GM19438 (cell line): Measurements from ENCODE around the gene PMF1.
"Not testable (repeated sequence)": the region's sequence is repeated elsewhere in the genome, so short reads cannot be mapped to it uniquely, and the experiment has no call there.

Experiments
- ATAC-seq: cut with Tn5 transposase; IDR thresholded peaks from one replicate; pipeline ENCODE4 v1.9.1; 2021; ENCODE audit warnings: low read depth; ENCODE audit not compliant: unreplicated experiment

The PMF1 gene

GRCh38 chr1:156212833-156213643, at the start of gene PMF1:
PMF1 (plus strand) TSS chr1:156213007; CDS start chr1:156213016, 9 bp downstream.
- peak; percentile 93 for ATAC-seq

GRCh38 chr1:156163712-156164111, 49.1 kb upstream of the PMF1 start:
- ATAC-seq, result no peak

DNA sequence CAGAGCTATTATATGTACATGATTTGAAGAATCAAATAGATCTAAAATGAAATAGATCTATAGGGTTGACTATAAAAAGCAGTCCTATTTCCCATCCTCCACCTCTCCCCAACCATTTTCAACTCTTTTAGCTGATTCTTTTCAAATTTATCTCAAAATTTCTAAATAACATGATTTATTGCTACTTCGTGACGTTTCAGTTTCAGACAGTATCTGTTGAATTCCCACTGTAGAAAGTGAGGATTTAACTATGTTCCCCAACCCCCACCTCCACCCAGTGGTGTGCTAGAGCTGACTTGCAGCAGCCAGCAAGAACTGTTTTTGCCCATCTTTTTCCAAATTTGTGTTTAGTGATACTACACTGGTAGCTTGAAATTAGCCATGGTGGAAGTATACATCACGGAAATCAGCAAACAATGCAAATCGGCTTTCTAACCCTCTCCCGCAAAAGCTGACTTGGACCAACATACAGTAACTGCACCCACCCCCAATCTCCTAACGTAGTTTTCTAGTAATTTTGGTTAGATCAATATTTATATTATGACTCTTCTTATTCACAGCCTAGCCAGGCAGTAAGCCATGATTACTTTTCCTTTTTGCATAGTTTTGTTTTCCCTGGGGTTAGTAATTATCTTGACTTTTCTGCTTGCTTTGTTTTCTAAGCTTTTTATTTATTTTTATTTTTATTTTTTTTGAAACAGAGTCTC, 48.5 kb upstream of the PMF1 start:
- no peak for ATAC-seq

DNA sequence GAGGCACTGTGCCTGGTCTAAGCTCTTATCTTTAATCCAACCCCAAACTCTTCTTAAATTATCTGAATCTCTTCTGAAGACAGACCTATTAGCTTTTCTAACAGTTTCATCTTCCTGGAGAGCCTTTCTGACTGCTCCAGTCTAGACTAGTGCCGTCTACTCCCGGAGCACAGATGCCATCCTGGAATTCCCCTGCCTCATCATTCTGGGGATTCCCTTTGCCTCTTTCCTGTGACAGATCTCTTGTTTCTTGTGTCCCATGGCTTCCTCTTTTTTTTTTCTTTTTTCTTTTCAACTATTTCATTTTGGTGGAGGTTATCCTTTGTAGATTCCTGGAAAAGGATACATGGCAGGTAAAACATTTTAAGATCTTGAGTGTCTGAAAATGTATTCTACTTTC, 47.7 kb upstream of the PMF1 start:
- ATAC-seq, result no peak

- ATAC-seq, result no peak
Measured at GRCh38 chr1:156167536-156167935, 45.3 kb upstream of the PMF1 start.

DNA sequence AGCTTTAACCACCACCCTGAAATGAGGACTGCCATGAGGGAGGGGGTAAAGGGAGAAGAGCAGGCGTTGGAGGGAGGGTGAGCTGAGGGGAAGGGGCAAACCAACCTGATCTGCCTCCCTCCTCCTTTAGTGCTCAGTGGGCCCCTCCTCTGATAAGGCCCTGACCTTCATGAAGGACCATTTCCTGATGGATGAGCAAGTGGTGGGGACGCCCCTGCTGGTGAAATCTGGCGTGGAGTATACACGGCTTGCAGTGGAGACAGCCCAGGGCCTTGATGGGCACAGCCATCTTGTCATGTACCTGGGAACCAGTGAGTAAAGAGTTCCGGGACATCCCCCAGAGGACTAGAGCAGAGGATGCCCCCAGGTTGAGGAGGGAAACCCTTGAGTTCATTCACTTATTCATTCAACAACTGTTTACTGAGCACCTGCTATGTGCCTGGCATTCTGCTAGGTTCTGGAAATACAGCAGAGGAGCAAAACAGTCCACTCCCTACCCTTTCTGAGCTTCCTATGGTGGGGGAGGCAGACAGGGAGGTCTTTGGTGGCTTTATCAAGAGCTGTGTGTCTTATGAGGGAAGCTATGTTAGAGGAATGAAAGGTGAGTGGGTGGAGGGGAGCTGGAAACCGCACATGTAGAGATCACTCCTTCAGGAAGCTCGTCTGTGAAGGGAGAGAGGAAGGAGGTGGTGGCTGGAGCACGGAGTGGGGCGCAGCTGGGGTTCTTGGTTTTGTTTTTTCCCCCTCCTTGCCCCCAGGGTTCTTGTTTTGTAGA, 39.9 kb upstream of the PMF1 start:
- ATAC-seq, result no peak

DNA sequence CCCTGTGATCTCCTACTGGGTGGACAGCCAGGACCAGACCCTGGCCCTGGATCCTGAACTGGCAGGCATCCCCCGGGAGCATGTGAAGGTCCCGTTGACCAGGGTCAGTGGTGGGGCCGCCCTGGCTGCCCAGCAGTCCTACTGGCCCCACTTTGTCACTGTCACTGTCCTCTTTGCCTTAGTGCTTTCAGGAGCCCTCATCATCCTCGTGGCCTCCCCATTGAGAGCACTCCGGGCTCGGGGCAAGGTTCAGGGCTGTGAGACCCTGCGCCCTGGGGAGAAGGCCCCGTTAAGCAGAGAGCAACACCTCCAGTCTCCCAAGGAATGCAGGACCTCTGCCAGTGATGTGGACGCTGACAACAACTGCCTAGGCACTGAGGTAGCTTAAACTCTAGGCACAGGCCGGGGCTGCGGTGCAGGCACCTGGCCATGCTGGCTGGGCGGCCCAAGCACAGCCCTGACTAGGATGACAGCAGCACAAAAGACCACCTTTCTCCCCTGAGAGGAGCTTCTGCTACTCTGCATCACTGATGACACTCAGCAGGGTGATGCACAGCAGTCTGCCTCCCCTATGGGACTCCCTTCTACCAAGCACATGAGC, 36.1 kb upstream of the PMF1 start:
- no peak for ATAC-seq

DNA sequence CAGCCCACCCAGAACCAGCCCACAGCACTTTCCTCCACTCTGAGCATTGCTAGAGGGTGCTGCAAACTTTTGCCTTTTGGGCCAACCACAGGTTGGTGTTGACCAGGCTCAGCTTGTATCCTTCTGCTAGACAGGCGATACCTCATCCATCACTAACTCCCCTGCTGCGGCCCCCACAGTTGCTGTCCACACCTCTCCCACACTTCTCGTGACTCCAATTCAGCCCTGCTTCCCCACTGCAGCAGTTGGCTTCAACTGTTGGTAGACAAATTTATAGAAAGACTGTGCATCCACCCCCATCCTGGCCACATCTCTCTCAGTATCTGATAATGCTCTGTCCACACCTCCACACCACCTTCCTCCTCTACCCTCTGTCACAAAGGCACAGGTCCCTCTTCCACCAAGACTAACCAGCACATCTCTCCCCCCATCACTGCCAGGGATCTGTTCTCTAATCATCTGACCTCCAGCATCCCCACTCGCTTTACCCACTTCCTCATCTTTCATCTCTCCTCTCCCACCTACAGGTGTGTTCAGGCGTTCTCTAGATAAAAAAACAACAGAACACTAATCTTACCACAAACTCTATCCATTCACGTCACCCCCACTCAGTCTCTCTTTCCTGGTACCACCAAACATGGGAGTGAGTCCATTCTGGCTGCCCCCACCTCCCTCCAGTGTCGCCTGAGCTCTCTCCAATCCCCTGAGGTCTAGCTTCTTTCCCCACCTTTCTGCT, 34.7 kb upstream of the PMF1 start:
- ATAC-seq, result no peak

GRCh38 chr1:156180471-156180870, 32.3 kb upstream of the PMF1 start:
- ATAC-seq, result no peak

DNA sequence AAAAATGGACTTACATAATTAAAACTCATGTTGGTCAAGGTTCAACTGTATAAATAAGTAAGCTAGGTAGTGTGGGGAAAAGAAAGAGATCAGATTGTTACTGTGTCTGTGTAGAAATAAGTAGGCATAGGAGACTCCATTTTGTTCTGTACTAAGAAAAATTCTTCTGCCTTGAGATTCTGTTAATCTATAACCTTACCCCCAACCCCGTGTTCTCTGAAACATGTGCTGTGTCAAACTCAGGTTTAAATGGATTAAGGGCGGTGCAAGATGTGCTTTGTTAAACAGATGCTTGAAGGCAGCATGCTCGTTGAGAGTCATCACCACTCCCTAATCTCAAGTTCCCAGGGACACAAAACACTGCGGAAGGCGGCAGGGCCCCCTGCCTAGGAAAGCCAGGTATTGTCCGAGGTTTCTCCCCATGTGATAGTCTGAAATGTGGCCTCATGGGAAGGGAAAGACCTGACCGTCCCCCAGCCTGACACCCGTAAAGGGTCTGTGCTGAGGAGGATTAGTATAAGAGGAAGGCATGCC, 31.3 kb upstream of the PMF1 start:
- not testable (repeated sequence) for ATAC-seq

- ATAC-seq, result not testable (repeated sequence)
Measured at GRCh38 chr1:156182010-156182779, 30.6 kb upstream of the PMF1 start.

DNA sequence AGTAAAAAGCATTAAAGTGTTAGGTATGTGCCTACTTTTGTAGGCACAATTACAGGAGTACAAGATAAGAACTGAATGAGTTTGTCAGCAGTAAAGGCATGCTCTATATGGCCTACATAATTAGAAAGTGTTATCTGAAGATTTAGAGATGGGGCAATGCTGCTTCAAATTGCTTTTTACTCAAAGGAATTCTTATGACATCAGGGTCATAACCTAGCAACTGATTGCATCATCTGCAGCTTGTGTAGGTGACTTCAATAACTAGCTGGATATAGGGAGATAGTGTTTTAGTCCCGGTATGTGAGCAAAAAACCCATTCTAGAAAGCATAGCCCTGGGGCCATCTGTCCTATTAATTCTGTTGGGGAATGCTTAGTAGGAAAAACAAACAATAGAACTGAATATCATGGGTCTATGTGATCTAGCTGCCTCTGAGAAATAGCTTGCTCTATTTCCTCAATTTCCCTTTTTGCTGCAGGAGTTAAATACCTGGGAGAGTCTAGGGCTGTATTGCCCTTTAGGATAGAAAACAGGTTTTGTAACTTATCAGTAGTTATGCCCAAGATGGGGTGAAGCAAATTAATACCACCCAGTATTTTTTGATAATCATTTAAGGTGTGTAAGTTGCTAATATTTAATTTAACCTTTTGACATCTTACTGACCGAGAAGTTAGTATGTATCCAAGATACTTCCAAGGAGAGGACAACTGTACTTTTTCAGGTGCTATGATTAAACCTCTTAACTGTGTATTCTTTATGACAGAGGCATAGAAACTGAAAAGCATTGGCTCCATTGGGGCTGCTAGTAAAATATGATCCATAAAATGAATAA, 26.2 kb upstream of the PMF1 start:
- ATAC-seq, result not testable (repeated sequence)

GRCh38 chr1:156190265-156190664, 22.5 kb upstream of the PMF1 start:
- not testable (repeated sequence) for ATAC-seq

GRCh38 chr1:156191292-156191964, 21.4 kb upstream of the PMF1 start:
- no peak for ATAC-seq

DNA sequence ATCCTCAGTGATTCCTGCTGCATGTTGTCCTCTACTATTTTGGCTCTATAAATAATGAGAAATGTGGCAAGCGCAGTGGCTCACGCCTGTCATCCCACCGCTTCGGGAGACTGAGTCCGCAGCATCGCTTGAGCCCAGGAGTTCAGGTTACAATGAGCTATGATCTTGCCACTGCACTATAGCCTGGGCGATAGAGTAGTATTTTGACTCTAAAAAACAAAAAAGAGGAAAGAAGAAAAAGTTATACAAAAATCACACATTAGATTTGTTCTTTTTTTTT, 19.7 kb upstream of the PMF1 start:
- ATAC-seq, result no peak

GRCh38 chr1:156193488-156194299, 19.1 kb upstream of the PMF1 start, which contains the start of gene SLC25A44:
SLC25A44 (plus strand) TSS chr1:156194104; CDS start chr1:156199848, 5,744 bp downstream.
- ATAC-seq, result peak; percentile 92

DNA sequence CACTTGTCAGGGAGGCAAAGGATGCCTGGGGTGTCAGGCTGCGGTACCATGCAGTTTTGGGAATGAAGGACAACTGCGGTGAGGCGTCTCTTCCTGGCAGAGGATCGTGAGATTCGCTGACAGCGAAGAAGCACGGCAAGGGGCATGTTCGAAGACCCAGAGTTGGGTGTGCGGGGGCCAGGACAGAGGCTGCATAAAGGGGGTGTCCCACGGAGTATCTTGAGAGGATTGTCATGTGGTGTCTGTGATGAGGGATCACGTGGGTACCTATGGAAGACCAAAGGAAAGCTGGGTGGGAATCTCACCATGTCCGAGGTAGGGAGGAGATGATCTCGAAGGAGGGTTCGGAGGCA, 18.5 kb upstream of the PMF1 start:
- no peak for ATAC-seq
